Stimulated activated CD4-positive, alpha-beta T cell treated with anti-CD3 and anti-CD28 coated beads, Interleukin-2, amount 100 ng/mL, for 24 hours (primary cell): Measurements from ENCODE around the gene SGCB.

ENCODE experiments used
- DNase-seq, 2 donors: peaks; one replicate each; pipeline ENCODE4 v3.0.0-alpha.2; 2020

SGCB gene

GRCh38 chr4:52019936-52020657, 18.0 kb downstream of the SGCB start, which contains the start of gene LRRC66:
Gene LRRC66 (minus strand): TSS chr4:52020363. CDS start chr4:52017613, 2,750 bp downstream.
- no peak for DNase-seq

DNA sequence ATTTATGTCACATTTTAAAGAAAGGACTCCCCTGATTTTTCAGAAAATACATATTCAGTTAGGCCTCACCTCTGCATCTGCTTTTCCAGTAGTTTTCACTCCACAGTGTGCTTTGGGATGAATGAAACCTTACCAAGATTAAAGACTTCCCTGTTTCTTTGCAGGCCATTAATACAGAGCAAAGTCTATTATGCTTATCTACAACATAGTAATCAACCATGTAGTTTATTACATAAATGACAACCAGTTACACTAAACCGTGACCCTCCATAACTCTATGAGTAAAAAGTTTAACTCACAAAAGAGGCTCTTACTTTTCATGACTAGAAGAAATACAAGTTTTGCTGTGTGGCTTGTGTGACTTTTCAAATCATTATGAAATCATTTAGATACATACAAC, 20.3 kb downstream of the SGCB start:
- no peak for DNase-seq

GRCh38 chr4:52016981-52017380, 21.1 kb downstream of the SGCB start:
- DNase-seq = no peak

DNA sequence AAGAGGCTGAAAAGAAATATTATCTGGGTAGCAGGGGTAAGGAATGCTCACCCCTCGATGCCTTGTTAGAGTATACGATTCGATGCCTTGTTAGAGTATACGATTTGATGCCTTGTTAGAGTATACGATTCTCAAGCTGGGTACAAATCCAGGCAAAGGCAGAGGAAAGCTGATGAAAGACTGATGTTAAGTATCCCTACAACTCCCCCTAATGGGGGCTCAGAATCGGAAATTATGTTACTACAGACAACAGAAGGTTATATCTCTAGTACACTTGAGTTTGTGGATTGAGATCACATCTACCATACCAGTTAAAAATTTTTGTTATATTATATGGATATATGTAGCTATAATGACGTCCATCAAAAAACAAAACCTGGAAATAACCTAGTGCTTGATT, 22.7 kb downstream of the SGCB start:
- no peak for DNase-seq

GRCh38 chr4:52014903-52015302, 23.2 kb downstream of the SGCB start:
- no peak for DNase-seq

DNA sequence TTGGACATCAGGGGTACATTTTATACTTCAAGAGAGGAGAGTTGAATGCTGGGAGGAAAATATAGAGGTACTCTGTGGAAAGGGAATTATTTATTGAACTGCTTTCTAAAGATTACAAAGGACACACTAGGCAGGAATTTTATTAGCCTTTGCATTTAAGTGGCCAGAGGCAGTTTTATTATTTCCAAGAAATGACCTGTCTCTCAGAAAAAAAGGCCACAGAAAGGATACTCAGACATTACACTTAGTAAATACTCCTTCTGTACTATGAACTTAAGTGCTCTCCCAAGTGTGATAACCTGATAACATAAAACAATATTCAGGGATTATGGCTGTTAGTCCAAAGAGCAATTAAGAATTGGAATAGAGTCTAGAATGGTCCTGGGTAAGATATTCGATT, 25.4 kb downstream of the SGCB start:
- no peak for DNase-seq

DNA sequence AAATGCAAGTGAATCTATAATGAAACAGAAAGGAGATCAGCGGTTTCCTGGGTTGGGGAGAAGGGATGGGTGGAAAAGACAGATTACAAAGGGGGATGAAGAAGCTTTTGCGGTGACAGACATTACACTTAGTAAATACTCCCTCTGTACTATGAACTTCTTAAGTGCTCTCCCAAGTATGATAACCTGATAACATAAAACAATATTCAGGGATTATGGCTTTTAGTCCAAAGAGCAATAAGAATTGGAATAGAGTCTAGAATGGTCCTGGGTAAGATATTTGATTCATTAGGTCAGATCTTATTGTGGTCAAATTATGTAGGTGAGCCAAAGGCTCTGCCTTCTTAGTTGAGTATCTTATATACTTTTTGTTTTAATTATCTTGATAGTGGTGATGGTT, 27.1 kb downstream of the SGCB start:
- DNase-seq = no peak

GRCh38 chr4:52006887-52007286, 31.2 kb downstream of the SGCB start:
- no peak for DNase-seq

DNA sequence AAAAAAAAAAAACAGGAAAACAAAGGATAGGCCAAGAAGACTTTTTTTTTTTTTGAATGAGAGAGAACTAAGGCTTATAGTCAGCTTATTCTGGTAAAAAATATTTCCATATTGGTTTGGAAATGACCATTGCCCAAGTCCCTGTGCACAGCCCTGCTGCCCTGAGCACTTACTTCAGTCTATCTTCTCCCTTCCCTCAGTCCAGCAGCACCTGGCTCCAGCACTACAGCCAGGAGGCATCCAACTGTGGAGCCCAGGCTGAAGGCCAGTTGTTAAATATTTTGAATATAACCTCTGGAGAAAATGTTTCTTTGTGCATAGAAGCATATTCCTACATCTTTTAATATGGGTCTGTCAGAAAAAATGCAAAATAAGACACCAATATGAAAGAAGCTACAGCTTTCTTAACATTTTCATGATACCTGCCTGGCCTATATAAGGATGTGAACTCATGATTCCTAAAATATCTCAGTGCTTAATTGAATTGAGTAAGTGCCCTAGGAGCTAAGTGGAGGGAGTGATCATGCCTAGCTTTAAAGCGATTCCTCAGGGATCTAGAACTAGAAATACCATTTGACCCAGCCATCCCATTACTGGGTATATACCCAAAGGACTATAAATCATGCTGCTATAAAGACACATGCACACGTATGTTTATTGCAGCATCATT, 32.4 kb downstream of the SGCB start:
- no peak for DNase-seq

GRCh38 chr4:52004414-52004813, 33.7 kb downstream of the SGCB start:
- DNase-seq = no peak

- no peak for DNase-seq
These were observed 36.5 kb downstream of the SGCB start for GRCh38 chr4:52001616-52002015.

DNA sequence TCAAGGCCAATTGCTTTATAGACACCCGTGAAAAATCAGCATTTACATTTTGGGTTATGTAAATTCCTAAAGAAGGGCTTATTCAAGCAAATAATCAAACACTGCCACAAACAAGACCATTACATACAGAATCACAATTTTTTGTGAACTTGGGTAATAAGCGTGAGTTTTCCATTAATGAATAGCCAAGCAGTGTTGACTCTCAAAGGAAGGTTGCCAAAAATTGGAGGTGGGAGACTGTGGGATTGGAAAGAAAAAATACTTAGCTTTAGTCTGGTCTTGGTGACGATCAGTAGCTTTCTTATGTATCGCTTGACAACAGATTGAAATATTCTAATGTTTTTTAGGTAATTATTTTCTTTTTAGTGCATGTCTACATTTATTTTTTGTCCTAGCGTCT, 38.8 kb downstream of the SGCB start:
- no peak for DNase-seq

DNA sequence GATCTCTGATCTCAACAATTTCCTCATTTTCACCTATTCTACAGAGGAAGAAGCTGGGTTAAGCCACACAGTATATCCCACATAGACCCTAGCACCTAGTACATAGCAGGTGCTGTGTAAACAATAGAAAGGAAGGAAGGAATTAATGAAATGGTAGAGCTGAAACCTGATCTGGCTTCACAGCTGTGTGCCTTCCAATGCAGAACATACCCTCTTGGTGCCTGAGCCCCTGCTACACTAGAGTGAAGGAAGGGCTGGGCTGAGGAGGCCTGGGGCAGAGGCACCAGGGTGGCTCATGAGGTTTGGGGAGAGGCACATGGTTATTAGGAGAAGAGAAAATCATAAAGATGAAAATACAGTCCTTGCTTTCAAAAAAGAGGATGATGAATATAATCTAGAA, 39.3 kb downstream of the SGCB start:
- DNase-seq = no peak

GRCh38 chr4:51997647-51998046, 40.5 kb downstream of the SGCB start:
- DNase-seq = no peak

- no peak for DNase-seq
These were observed 42.4 kb downstream of the SGCB start for GRCh38 chr4:51995647-51996220.
